KOPT-K1 (cell line): ENCODE data around the gene TLCD3B.

Source experiments
- H3K27ac ChIP-seq: fragments of 200-600 bp; sonication (generic); 2 replicates; pipeline ENCODE4 v1.5.1; 2016; ENCODE audit warnings: antibody characterized with exemption, mild to moderate bottlenecking, low read depth, low read length; ENCODE audit not compliant: poor library complexity, severe bottlenecking
- H3K36me3 ChIP-seq: fragments of 200-600 bp; sonication (generic); 2 replicates; pipeline ENCODE4 v1.5.1; 2017; ENCODE audit warnings: antibody characterized with exemption, mild to moderate bottlenecking, low read length, moderate library complexity; ENCODE audit not compliant: insufficient read depth
- H3K9me3 ChIP-seq: fragments of 200-600 bp; sonication (generic); 2 replicates; pipeline ENCODE4 v1.5.1; 2017; ENCODE audit warnings: antibody characterized with exemption, low read length, mild to moderate bottlenecking; ENCODE audit not compliant: insufficient read depth, poor library complexity, severe bottlenecking

Gene TLCD3B

GRCh38 chr16:29985271-29985811 lies 45.7 kb downstream of the TLCD3B start:
- Histone ChIP-seq H3K9me3 (no peaks in the 10 kb centered on the region), H3K36me3 (peaks cover 100% of the 10 kb centered on the region), H3K27ac (no peak overlapping the region)

DNA sequence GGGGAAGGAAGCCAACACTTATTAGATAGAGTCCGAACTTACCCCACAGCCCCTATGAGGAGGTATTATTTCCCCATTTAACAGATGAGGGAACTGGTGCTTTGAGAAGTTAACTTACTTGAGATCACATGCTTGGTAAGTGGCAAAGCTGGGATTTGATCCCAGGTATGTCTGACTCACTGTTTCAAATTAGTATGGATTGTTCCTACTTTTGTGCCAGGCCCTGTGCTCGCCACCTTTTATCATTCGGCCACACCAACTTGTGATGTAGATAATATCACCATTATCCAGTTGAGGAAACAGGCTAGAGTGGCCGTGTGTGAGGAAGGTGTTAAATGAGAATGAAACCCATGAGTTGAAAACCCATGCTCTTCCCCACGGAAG lies 46.3 kb downstream of the TLCD3B start:
- Histone ChIP-seq H3K27ac (no peak overlapping the region), H3K36me3 (peaks cover 100% of the 10 kb centered on the region), H3K9me3 (no peaks in the 10 kb centered on the region)

GRCh38 chr16:29984137-29984763 lies 46.8 kb downstream of the TLCD3B start:
- peaks cover 100% of the 10 kb centered on the region for H3K36me3 ChIP-seq
- H3K9me3 ChIP-seq: no peaks in the 10 kb centered on the region
- no peak overlapping the region for H3K27ac ChIP-seq

DNA sequence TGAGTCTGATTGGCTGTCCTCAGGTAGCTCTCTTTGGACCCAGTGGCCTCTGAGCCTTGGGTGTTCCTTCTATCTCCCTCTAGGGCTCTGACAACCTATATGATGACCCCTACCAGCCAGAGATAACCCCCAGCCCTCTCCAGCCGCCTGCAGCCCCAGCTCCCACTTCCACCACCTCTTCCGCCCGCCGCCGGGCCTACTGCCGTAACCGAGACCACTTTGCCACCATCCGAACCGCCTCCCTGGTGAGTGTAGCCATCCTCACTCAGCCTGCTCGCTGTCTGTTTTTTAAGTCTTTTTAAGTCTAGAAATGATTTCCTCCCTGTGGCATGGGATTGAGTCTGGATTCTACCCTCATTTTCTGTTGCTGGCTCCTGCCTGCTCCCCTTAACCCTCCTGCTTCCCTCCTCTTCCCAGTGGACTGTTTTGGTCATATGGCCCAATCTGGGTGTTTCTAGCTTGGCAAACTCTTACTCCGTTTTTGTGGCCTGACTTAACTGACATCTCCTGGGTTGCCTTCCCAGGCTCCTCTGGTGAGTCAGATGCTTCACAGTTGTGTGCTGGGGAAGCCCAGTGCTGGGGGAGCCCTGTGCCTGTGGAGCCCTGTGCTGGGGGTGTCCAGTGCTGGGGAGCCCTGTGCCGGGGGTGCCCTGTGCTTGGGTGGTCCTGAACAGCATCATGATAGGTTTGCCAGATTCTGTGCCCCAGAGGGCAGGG lies 47.5 kb downstream of the TLCD3B start:
- H3K36me3 ChIP-seq: peaks cover 100% of the 10 kb centered on the region
- H3K27ac ChIP-seq: no peak overlapping the region
- H3K9me3 ChIP-seq: no peaks in the 10 kb centered on the region

DNA sequence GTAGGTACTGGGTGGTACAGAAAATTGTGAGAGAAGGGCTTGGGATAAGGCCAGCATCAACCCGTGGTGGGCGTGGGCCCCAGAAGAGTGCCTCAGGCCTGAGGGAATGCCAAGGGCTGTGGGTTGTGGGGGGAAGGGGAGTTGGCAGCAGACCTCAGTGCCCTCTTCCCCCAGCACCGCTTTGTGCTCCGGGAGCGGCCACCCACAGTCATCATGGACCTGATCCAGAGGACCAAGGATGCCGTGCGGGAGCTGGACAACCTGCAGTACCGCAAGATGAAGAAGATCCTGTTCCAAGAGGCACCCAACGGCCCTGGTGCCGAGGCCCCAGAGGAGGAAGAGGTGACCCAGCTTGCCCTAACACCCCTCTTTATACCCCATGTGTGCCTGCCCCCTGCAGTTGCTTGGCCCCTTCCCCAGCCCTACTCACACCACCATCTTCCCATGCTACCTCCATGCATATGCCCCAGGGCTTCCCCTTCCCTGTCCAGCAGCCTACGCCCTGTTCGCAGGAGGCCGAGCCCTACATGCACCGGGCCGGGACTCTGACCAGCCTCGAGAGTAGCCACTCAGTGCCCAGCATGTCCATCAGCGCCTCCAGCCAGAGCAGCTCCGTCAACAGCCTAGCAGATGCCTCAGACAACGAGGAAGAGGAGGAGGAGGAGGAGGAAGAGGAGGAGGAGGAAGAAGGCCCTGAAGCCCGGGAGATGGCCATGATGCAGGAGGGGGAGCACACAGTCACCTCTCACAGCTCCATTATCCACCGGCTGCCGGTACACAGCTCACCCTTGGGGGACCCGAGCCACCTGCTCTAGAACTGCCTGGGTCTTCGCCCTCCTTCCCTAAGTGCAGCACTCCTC lies 48.3 kb downstream of the TLCD3B start:
- Histone ChIP-seq H3K9me3 (no peaks in the 10 kb centered on the region), H3K27ac (no peak overlapping the region), H3K36me3 (peaks cover 100% of the 10 kb centered on the region)

- Histone ChIP-seq H3K9me3 (no peaks in the 10 kb centered on the region), H3K27ac (no peak overlapping the region), H3K36me3 (peaks cover 67% of the 10 kb centered on the region)
Observed at GRCh38 chr16:29978564-29979270, 52.4 kb downstream of the TLCD3B start.

DNA sequence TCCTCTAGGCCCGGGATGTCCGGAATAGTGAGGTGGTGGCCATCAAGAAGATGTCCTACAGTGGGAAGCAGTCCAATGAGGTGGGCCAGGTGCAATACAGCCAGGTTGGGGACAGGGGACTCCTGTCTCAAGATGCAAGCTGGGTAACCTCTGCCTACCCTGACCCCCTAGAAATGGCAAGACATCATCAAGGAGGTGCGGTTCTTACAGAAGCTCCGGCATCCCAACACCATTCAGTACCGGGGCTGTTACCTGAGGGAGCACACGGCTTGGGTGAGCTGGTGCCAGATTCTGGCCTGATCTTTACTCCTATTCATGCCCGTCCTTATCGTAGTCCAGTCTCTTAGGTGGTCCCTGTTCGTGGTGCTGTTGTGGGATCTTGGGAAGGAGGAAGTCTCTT lies 53.0 kb downstream of the TLCD3B start:
- Histone ChIP-seq H3K36me3 (peaks cover 61% of the 10 kb centered on the region), H3K9me3 (no peaks in the 10 kb centered on the region), H3K27ac (no peak overlapping the region)

- Histone ChIP-seq H3K36me3 (peaks cover 52% of the 10 kb centered on the region), H3K9me3 (no peaks in the 10 kb centered on the region), H3K27ac (no peak overlapping the region)
Observed at GRCh38 chr16:29977063-29977825, 53.8 kb downstream of the TLCD3B start.

DNA sequence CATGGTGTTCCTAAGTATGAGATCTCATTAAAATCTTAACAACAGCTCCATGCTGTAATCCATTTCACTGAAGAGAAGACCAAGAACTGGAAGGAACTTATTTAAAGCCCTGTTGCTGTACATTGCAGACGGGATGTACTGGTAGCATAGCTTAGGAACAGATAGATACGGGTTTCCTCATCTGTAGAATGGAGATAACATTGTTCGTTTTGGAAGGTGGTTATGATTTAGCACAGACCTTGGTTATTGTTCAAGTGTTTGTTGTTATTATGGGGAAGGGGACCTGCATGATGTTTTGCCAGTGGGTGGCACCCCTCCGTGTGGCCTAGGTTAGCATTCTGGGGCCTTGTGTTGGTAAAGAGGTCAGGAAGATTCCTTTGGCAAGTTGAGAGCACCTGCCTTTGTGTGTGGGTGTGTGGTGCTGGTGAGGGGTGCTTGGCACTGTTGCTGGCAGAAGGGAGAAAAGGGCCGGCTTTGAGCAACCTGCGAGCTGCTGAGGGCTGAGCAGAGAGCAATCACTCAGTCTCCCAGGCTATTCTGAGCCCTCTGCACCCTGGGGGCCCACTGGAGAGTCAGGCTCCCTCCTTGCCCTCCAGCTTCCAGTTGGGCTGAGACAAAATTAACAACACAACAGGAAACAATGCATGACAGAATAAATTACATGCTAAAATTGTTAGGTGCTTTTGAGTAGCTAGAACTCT lies 55.1 kb downstream of the TLCD3B start:
- H3K9me3 ChIP-seq: no peaks in the 10 kb centered on the region
- peak overlapping the region; percentile 82 for H3K27ac ChIP-seq
- H3K36me3 ChIP-seq: peaks cover 39% of the 10 kb centered on the region

GRCh38 chr16:29975134-29975538 lies 55.9 kb downstream of the TLCD3B start:
- Histone ChIP-seq H3K27ac (peak overlapping the region; percentile 82), H3K36me3 (peaks cover 31% of the 10 kb centered on the region), H3K9me3 (no peaks in the 10 kb centered on the region)
